HG03571 (cell line): ENCODE measurements around the gene A1BG.
"Not testable (repeated sequence)": the region's sequence is repeated elsewhere in the genome, so short reads cannot be mapped to it uniquely, and the experiment has no call there.

Experiments used
- ATAC-seq: cut with Tn5 transposase; IDR thresholded peaks from one replicate; pipeline ENCODE4 v1.9.1; 2021; ENCODE audit not compliant: unreplicated experiment

Gene A1BG

DNA sequence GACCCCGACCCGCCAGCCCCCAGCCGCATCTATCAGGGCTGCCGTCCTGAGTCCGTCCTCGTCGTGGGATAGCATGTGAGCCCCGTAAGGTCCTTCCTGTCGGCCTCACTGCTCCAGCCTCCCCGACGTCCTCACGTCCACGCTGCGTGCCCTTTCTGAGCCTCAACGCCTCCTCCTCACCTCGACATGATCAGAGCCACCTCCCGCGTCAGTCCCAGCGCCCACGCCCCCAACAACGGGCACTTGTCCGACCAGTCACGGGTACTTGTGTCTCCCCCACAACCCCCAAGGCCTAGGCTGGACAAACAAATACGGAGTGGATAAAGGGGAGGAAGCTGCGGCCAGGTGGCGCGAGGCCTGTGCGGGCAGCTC, 8.6 kb upstream of the A1BG start:
- ATAC-seq, result peak; percentile 8

DNA sequence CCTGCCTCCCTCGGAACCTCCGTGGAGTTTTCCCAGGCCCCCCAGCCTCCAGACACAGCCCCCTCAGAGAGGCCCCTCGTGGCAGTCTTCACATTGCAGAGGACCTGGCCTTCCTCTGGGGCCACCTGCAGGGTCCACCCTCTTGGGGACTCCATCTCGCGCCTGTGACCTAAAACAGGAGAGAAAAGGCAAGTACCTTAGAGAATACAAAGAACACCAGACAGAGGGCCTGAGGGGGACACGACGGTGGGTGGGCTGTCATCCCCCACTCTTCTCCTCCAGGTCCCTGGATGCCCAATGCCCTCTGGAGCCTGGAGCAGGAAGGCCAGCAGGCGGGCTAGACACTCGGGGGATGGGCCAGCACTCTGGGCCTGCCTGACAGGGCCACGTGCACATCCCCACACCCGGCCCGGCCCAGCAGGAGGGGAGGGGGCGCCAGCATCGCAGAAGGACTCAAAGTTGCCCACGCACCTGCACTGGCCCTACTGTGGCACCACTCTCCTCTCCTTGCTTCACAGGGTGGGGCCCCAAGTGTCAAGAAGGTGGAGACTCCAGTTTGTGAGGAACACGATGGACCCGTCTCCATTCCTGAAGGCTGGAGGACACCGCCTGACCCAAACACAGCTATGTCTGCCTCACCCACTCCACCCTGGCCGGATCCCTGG, 4.3 kb upstream of the A1BG start:
- ATAC-seq, result no peak

DNA sequence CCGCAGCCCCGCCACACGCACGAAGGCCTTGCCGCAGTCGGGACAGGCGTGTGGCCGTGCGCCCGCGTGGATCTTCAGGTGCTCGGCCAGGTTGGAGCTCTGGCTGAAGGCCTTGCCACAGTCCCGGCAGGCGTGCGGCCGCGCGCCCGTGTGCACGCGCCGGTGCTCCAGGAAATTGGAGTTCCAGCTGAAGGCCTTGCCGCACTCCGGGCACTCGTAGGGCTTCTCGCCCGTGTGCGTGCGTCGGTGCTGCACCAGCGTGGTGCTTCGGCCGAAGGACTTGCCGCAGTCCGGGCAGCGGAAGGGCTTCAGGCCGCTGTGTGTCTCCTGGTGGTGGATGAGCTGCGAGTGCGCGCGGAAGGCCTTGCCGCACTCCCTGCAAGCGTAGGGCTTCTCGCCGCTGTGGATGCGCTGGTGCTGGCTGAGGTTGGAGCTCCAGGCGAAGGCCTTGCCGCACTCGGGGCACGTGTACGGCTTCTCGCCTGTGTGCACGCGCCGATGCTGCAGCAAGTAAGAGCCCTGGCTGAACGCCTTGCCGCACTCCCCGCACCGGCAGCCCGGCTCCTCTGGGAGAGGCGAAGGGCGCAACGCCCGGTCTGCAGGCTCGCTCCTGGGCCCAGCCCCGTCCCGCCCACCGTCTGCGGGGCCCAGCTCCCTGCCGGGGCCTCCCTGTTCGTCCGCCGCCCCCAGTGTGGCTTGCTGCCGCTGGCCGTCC, 3.6 kb upstream of the A1BG start:
- ATAC-seq, result no peak

DNA sequence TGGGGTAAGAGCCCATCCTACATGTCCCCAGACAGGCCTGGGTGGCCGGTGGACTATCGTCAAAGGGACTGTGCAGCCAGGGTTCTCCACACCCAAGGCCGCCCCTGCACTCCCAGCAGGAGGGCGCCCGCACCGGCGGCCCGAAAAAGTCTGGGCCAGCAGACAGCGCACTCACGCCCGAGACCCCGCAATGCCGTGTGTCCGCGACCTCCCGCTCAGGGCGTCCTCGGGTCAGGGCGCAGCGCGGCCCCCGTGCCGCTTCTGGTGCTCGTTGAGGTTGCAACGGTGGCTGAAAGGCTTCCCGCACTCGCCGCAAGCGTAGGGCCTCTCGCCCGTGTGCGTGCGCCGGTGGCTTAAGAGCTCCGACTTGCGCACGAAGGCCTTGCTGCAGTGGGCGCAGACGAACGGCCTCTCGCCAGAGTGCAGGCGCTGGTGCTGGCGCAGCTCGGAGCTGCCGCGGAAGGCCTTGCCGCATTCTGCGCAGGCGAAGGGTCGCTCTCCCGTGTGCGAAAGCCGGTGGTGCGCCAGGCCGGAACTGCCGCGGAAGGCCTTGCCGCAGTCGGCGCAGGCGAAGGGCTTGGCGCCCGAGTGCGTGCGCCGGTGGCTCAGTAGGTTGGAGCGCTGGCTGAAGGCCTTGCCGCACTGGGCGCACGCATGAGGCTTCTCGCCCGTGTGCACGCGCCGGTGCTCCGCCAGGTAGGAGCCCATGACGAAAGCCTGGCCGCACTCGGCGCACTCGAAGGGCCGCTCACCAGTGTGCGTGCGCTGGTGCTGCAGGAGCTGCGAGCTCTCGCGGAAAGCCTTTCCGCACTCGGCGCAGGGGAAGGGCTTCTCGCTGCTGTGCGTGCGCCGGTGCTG, 2.8 kb upstream of the A1BG start:
- no peak for ATAC-seq

DNA sequence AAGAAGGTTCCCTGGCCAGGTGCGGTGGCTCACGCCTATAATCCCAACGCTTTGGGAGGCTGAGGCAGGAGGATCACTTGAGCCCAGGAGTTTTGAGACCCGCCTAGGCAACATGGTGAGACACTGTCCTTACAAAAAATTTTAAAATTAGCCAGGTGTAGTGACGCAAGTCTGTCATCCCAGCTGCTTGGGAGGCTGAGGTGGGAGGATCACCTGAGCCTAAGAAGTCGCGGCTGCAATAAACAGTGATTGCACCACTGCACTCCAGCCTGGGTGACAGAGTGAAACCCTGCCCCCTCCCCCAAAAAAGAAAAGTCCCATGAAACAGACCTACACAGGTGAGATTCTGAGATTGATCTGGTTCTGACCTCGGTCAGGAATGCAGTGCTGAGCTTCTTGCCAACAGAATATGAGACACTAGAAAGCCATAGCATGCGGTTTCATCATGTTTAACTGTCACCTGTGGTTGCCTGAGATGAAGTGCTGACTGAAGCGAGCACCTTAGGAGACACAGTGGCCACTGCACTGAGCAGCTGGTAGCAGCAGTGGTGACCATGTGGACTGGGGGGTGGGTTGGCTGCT, 2.0 kb upstream of the A1BG start:
- no peak for ATAC-seq

DNA sequence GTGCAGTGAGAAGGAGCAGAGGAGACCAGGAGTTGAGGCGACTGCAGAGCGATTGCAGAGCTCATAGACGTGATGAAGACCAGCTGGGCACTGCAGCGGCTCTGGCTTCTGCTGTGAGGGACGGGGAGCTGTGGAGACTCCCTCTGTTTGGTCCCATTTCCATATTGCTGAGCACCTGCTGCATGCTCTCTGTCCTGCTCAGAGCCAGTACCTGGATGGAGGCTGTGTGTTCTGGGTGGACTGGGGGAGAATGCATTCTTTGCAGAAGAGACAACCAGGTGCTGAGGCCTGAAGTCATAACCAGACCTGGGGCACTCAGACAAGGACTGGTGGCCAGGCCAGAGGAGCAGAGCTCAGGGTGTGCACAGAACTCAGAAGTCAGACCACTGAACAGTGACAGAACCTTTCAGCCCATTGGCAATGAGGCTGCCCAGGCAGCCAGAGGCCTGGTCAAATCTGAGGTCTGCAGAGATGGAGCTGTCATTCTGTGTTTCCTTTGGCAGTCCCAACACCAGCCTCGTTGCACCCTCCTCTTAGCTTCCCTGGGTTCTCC, 1.3 kb upstream of the A1BG start:
- ATAC-seq, result no peak

DNA sequence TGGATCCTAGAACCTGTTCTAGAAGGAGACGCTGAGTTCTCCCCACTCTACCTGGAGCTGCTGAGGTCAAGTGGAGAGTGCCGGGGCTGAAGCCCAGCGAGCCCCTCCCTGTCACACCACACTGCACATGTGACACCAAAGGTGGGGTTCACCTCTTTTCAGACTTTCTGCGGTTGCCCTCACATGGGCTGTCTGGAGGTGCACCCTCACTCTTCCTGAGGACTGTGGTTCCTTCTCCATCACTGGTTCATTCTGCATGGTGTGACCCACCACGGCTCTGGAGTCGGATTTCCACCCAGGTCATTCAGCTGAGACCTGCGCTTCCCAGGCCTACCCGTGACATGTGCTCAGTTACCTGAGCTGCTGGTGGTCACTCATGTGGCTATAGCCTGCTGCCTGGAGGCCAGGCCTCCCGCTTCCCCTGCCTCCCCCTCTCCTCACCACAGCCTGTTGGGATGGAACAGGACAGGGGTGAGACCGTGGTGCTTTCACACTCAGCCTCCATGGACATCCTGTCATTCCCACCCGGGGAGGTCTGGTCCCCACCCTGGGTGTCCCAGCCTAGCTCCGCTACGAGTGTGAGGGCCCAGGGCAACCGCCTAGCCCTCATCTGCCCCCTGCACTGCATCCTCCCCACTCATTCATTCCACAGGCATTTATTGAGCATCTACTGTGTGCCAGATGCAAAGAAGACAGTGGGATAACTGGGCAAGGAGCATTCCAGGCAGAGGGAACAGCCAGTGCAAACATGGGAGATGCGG, 605 bp upstream of the A1BG start:
- no peak for ATAC-seq

DNA sequence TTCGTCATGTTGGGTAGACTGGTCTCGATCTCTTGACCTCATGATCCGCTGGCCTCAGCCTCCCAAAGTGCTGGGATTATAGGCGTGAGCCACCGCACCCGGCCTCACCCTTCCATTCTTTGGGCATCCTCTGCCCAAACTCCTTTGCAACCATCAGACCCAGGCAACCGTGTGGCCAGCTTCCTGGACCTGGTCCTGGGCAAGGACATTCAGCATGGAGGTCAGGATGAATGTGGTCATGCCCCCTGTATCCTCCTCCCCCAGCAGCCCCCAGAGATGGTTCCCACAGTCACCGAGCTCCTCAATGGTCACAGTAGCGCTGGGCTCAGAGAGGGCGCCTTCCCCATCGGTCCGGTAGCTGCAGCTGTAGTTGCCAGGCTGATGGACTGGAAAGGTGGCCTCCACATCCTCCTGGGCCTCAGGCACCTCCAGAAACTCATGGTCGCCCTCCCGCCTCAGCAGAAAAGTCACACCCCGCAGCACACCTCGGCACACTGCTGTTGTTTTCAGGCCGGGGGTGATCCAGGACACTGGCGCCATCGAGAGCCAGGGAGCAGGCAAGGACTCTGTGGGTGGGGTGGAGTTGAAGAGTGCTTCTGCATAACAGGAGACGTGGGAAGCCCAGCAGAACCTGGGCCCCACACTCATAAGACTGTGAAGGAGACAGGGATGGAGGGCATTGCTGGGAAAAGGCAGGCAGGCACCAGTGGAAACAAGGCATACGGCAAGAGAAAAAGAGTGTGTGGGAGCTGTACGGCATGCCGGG, 1.1 kb downstream of the A1BG start:
- no peak for ATAC-seq

DNA sequence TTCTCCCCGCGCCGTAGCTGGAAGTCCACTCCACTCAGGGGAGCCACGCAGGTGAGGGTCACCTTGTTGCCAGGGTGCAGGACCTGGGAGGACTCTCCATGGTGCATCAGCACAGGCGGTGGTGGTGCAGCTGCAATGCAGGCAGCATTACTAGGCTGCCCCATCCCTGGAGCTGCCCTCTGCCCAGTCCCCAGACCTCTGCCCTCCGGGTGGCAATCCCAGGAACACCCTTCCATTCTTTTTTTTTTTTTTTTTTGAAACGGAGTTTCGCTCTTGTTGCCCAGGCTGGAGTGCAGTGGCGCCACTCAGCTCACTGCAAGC, 1.8 kb downstream of the A1BG start:
- ATAC-seq, result no peak

DNA sequence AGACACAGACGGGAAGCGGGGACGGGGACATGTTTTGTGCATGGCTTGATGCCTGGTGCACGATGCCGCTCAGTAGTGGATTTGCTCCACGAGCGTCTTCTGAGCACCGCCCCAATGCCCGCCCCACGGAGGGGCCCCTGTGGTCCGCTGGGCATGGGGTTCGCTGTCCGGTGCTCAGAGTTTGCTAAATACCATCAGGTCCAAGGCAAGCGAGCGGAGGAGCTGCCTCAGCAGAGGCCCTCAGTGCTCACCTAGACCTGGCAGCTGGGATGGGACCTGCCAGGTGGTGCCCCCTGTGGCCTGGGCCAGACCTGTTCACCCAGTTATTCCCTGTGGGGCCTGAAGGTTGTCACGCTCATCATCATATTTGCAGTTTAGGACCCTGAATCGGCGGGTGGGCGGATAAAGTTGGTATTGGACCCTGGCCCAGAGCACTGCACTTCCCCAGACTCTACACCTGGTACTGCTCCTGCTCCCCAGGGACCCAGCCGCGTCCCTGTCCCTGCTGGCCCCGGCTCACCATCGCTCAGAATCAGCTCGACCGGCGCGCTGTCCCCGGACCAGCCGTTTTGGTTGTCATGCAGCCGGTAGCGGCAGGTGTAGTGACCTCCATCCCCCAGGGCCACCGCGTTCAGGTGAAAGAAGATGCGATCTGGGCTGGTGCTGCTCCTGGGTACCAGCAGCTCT, 2.3 kb downstream of the A1BG start:
- no peak for ATAC-seq

DNA sequence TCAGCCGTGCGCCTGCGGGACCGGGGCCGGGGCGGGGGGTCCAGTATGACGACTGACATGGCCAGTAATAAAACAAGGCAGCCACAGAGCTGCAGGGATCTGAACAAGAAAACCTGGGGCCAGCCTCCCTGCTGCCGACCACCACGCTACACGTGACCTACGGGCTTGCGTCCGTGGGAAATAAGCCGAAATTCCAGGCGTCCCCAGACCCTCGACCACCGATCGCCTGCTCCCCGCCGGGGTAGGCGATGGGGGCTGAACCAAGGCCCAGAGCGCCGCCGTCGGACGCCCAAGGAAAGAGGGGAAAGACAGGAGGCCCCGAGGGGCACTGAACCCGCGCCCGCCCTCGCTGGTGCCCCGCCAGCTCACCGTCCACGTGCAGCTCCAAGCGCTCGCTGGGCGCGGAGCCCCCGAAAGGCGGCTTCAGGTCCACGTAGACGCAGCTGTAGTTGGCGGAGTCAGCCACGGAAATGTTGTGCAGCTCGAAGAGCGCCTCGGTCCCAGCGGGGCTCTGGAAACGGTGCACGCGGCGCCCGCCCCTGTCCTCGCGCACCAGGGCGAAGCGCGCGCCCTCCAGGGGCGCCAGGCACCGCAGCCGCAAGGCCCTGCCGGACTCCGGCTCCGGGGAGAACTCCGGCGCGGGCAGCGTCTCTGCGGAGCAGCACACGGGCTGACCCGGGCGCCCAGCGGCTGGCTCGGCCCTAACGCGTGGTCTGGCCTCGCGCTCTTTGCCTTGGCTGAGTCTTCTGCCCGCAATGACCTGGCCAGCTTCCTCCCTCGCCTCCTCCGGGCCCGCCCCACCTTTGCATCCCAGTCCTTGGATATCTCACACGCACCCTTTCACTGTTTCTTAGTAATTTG, 3.1 kb downstream of the A1BG start:
- ATAC-seq, result no peak

DNA sequence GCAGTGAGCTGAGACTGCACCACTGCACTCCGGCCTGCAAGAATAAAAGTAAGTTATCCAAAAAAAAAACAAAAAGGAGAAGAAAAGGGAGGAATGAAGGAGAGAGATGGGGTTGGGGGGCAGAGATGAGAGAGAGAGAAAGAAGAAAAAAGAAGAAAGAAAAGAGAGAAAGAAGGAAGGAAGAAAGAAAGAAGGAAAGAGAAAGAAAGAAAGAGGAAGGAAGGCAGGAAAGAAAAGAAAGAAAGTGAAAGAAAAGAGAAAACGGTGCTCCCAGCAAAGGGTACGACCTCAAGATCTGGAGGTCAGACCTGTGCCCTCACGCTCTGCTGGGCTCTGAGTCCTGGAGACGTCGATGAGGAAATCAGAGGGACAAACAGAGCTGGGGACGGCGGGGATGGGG, 3.7 kb downstream of the A1BG start:
- ATAC-seq, result no peak

DNA sequence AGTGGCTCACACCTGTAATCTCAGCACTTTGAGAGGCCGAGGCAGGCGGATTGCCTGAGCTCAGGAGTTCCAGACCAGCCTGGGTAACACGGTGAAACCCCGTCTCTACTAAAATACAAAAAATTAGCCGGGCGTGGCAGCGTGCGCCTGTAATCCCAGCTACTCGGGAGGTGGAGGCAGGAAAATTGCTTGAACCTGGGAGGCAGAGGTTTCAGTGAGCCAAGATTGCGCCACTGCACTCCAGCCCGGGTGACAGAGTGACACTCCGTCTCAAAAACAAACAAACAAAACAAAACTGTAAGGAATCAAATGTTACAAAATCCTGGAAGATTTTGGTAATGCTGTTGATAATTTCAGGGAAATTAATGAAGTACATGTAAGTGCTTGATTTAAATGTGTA, 5.2 kb downstream of the A1BG start:
- not testable (repeated sequence) for ATAC-seq

DNA sequence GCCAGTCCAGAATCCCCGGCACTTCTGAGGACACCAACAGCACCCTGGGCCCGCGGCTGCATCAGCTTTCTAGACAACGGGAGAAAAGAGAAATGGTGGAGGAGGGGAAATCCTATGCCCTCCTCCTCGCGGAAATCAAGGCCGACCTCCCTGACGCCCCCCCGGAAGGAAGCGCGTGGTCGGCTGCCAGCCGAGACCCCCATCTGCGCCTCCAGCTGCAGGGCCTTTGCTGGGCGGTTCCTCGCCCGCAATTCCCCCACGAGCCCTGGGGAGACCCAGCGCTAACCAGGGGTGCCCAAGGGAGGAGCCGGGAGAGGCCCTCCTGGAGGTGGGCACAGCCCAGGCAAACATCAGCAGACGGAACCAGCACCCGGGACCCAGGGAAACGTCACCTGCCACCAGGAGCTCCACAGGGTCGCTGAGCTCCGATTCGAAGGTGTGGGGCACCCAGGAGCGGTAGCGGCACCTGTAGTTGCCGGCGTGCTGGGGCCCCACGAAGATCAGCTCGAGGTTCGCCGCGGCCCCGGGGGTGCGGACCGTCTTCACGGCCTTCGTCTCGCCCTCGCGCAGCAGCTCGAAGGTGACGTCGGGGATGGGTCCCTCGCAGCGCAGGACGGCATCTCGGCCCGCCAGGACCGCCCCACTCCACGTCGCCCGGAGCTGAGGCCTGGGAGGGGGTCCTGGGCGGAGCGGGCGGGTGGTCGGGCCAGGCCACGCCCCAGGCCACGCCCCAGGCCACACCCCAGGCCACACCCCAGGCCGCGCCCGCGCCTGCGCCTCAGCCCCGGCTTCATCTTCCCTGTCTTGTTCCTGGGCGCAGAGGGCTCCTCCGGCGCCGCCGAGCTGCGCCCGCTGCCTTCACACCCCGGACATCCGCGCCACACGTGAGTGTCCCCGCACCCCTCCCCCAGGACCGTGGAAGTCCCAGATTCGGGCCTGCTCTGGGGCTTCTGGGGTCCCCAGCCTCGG, 6.0 kb downstream of the A1BG start:
- peak; percentile 71 for ATAC-seq

DNA sequence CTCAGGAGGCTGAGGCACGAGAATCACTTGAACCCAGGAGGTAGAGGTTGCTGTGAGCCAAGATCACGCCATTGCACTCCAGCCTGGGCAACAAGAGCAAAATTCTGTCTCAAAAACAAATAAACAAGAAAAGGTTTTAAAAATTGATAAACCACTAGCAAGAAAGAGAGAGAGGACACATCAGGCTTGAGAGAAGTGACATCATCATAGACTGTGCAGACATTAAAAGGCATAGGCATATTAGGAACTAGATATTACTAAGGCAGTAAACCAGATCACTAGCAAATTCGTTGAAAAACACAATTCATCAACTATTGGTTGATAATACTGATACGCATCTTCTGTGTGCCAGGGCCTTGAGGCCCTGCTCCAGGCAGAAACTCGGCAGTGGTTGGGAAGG, 7.7 kb downstream of the A1BG start:
- ATAC-seq, result no peak

DNA sequence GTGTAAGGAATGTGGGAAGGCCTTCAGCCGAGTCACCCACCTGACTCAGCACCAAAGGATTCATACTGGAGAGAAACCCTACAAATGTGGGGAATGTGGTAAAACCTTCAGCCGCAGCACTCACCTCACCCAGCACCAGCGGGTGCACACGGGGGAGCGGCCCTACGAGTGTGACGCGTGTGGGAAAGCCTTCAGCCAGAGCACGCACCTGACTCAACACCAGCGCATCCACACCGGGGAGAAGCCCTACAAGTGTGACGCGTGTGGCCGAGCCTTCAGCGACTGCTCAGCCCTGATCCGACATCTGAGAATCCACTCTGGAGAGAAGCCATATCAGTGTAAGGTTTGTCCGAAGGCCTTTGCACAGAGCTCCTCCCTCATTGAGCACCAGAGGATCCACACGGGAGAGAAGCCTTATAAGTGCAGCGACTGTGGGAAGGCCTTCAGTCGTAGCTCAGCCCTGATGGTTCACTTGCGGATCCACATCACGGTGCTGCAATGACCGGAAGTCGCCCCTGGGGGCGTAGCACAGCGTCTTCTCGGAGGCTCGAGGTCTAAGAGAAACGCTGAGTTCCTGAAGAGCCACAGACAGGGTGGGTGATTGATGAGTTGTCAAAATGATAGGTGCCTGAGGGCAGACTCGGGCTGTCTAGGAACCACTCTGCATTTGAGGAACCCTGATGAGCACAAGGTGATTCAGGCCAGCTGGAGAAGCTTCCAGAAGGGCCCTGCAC, 14.3 kb downstream of the A1BG start:
- no peak for ATAC-seq

DNA sequence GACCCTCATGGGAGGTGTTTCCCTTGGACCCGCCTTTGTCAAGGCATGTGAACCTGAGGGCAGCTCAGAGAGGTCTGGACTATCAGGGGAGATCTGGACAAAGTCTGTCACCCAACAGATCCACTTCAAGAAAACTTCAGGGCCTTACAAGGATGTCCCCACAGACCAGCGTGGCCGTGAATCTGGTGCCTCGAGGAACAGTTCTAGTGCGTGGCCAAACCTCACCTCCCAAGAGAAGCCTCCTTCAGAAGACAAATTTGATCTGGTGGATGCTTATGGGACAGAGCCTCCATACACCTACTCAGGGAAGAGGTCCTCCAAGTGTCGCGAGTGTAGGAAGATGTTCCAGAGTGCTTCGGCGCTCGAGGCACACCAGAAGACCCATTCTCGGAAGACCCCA, 15.0 kb downstream of the A1BG start:
- ATAC-seq, result no peak
